ENCODE measurements around the gene SH2D1B. TPM values are rescaled to one million over a fixed set of nuclear protein-coding genes. Genes with fewer than 3 reads are reported as not detected.

Gene SH2D1B
- total and polyA plus RNA-seq, 2 experiments from 2014 or later = not detected

GRCh38 chr1:162360237-162360873 lies 51.6 kb downstream of the SH2D1B start:
- Histone ChIP-seq H3K4me3 (no peak overlapping the region), H3K79me2 (no peaks in the 10 kb centered on the region), H3K9me2 (replicated peaks; ENCODE audit: insufficient read depth) (no peaks in the 10 kb centered on the region), H3K9me3 (ENCODE audit: low read depth) (no peaks in the 10 kb centered on the region), H4K20me1 (ENCODE audit: insufficient read depth, poor library complexity, severe bottlenecking) (no peaks in the 10 kb centered on the region), H2AFZ (no peak overlapping the region), H3K4me1 (ENCODE audit: insufficient read depth) (no peaks in the 10 kb centered on the region), H3K36me3 (replicated peaks; ENCODE audit: insufficient read depth, low read depth) (no peaks in the 10 kb centered on the region), H3K27ac (no peak overlapping the region), H3K4me2 (no peak overlapping the region), H3K27me3 (no peaks in the 10 kb centered on the region)
- 95% methylated on average over 10 of the region's 10 CpGs for WGBS (ENCODE audit: low lambda C conversion rate, missing lambda C conversion rate)
- DNase-seq (ENCODE audit: low spot score) = no peak
- TF ChIP-seq EZH2 (IDR thresholded peaks at IDR 0.05; ENCODE audit: borderline replicate concordance) = no peak
- no peak for TF ChIP-seq CTCF (IDR thresholded peaks at IDR 0.05; ENCODE audit: poor library complexity)
- no peak for TF ChIP-seq EZH2phosphoT487 (IDR thresholded peaks at IDR 0.05; ENCODE audit: low read depth, severe bottlenecking, unreplicated experiment)

- H2AFZ ChIP-seq = no peak overlapping the region
- no peak for DNase-seq (ENCODE audit: low spot score)
- no peak overlapping the region for H3K4me3 ChIP-seq
- H3K4me2 ChIP-seq = no peak overlapping the region
- no peak overlapping the region for H3K27ac ChIP-seq
- no peaks in the 10 kb centered on the region for H3K36me3 ChIP-seq (replicated peaks; ENCODE audit: insufficient read depth, low read depth)
- H3K9me3 ChIP-seq (ENCODE audit: low read depth) = no peaks in the 10 kb centered on the region
- TF ChIP-seq EZH2phosphoT487 (IDR thresholded peaks at IDR 0.05; ENCODE audit: low read depth, severe bottlenecking, unreplicated experiment) = no peak
- no peak for TF ChIP-seq CTCF (IDR thresholded peaks at IDR 0.05; ENCODE audit: poor library complexity)
- TF ChIP-seq EZH2 (IDR thresholded peaks at IDR 0.05; ENCODE audit: borderline replicate concordance) = no peak
- H3K9me2 ChIP-seq (replicated peaks; ENCODE audit: insufficient read depth) = no peaks in the 10 kb centered on the region
- no peaks in the 10 kb centered on the region for H3K79me2 ChIP-seq
- no peaks in the 10 kb centered on the region for H4K20me1 ChIP-seq (ENCODE audit: insufficient read depth, poor library complexity, severe bottlenecking)
- WGBS (ENCODE audit: low lambda C conversion rate, missing lambda C conversion rate) = 94% methylated on average over 10 of the region's 10 CpGs
- no peaks in the 10 kb centered on the region for H3K27me3 ChIP-seq
- H3K4me1 ChIP-seq (ENCODE audit: insufficient read depth) = no peaks in the 10 kb centered on the region
Observed at GRCh38 chr1:162359523-162360236, 52.3 kb downstream of the SH2D1B start.

GRCh38 chr1:162358928-162359327 lies 53.0 kb downstream of the SH2D1B start:
- no peaks in the 10 kb centered on the region for H3K9me3 ChIP-seq (ENCODE audit: low read depth)
- H3K9me2 ChIP-seq (replicated peaks; ENCODE audit: insufficient read depth) = no peaks in the 10 kb centered on the region
- 92% methylated on average over 1 of the region's 1 CpG for WGBS (ENCODE audit: low lambda C conversion rate, missing lambda C conversion rate)
- H3K79me2 ChIP-seq = no peaks in the 10 kb centered on the region
- no peaks in the 10 kb centered on the region for H4K20me1 ChIP-seq (ENCODE audit: insufficient read depth, poor library complexity, severe bottlenecking)
- no peak overlapping the region for H3K4me3 ChIP-seq
- H3K27ac ChIP-seq = no peak overlapping the region
- H3K36me3 ChIP-seq (replicated peaks; ENCODE audit: insufficient read depth, low read depth) = no peaks in the 10 kb centered on the region
- H3K27me3 ChIP-seq = no peaks in the 10 kb centered on the region
- DNase-seq (ENCODE audit: low spot score) = no peak
- H2AFZ ChIP-seq = no peak overlapping the region
- peaks cover 3% of the 10 kb centered on the region for H3K4me1 ChIP-seq (ENCODE audit: insufficient read depth)
- H3K4me2 ChIP-seq = no peak overlapping the region
- no peak for TF ChIP-seq EZH2 (IDR thresholded peaks at IDR 0.05; ENCODE audit: borderline replicate concordance)
- no peak for TF ChIP-seq CTCF (IDR thresholded peaks at IDR 0.05; ENCODE audit: poor library complexity)
- no peak for TF ChIP-seq EZH2phosphoT487 (IDR thresholded peaks at IDR 0.05; ENCODE audit: low read depth, severe bottlenecking, unreplicated experiment)

All from hepatocyte (in vitro differentiated cells).